ENCODE results near the gene ITSN1.
"Not testable (repeated sequence)": the region's sequence is repeated elsewhere in the genome, so short reads cannot be mapped to it uniquely, and the experiment has no call there.

The ITSN1 gene

DNA sequence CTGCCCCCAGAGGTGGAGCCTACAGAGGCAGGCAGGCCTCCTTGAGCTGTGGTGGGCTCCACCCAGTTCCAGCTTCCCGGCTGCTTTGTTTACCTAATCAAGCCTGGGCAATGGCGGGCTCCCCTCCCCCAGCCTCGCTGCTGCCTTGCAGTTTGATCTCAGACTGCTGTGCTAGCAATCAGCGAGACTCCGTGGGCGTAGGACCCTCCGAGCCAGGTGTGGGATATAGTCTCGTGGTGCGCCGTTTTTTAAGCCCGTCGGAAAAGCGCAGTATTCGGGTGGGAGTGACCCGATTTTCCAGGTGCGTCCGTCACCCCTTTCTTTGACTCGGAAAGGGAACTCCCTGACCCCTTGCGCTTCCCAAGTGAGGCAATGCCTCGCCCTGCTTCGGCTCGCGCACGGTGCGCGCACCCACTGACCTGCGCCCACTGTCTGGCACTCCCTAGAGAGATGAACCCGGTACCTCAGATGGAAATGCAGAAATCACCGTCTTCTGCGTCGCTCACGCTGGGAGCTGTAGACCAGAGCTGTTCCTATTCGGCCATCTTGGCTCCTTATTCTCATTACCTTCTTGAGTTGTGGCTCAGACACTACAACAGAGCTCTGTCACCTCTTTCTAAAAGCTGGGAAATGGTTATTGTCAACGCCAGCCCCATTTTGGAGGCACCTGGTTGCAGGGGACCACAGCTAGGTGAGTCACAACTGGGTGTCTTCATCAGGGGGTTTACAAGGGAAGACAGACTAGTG, 288.9 kb downstream of the ITSN1 start:
- H3K9me3 ChIP-seq (ENCODE audit: control insufficient read depth in 2 of 2, low read length in 2 of 2); H3K27ac ChIP-seq (ENCODE audit: low read length); H3K36me3 ChIP-seq (ENCODE audit: control insufficient read depth in 2 of 2, insufficient read depth in 2 of 2, low read length in 2 of 2); H3K27me3 ChIP-seq (ENCODE audit: control insufficient read depth in 1 of 2, insufficient read depth in 2 of 2, low read length in 2 of 2); H3K9ac ChIP-seq (ENCODE audit: low read length in 2 of 2): not testable (repeated sequence)
- peak overlapping the region; percentile 60 to 78 for H3K4me3 ChIP-seq (ENCODE audit: low read length in 2 of 2)
- H3K4me1 ChIP-seq (ENCODE audit: control insufficient read depth, insufficient read depth, low read length): peaks cover 11% of the 10 kb centered on the region

DNA sequence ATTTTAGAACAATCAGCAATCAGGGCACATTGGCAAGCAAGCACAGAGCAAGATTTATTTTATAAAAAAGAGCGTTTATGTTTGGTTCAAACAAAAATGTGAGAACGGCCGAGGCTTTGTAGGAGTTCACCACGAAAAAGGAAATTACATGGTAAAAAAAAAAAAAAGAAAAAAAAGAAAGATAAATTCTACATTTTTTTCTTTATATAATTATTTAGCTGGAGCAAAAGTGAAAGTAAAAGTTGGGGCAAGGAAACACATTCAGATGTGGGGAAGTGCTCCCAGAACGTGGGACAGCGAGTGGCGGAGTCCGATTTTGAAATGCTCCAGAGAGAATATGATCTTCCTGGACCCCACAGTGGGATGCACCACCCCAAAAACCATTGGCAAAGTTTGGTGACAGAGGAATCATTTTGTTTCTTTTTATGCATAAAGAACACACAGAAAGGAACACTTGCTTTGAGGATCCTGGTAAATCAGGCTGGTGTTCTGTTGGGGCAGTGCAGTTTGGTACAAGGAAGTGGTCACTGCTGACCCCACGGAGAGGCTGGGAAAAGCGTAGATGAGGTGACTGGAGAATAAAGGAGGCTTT, 289.6 kb downstream of the ITSN1 start:
- Histone ChIP-seq H3K27me3 (ENCODE audit: control insufficient read depth in 1 of 2, insufficient read depth in 2 of 2, low read length in 2 of 2) (no peaks in the 10 kb centered on the region), H3K36me3 (ENCODE audit: control insufficient read depth in 2 of 2, insufficient read depth in 2 of 2, low read length in 2 of 2) (no peaks in the 10 kb centered on the region), H3K9me3 (ENCODE audit: control insufficient read depth in 2 of 2, low read length in 2 of 2) (no peaks in the 10 kb centered on the region), H3K4me3 (ENCODE audit: low read length in 2 of 2) (peak overlapping the region; percentile 60 to 78), H3K9ac (ENCODE audit: low read length in 2 of 2) (peak overlapping the region; percentile 21 to 62), H3K4me1 (ENCODE audit: control insufficient read depth, insufficient read depth, low read length) (peaks cover 14% of the 10 kb centered on the region), H3K27ac (ENCODE audit: low read length) (no peak overlapping the region)

DNA sequence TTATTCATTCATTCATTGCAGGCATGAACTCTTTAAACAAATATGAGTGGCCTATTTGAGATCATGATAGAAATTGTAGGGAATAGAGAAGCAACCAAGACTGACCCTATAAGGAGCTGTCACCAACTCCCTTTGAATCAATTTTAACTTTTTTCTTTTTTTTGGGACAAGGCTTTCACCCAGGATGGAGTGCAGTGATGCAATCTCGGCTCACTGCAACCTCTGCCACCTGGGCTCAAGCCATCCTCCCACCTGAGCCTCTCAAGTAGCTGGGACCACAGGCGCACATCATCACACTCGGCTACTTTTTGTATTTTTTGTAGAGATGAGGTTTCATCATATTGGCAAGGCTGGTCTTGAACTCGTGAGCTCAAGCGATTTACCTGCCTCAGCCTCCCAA, 290.4 kb downstream of the ITSN1 start:
- H3K4me1 ChIP-seq (ENCODE audit: control insufficient read depth, insufficient read depth, low read length): peaks cover 14% of the 10 kb centered on the region
- H3K27ac ChIP-seq (ENCODE audit: low read length): no peak overlapping the region
- peak overlapping the region in 1 of 2 donors; percentile 60 for H3K4me3 ChIP-seq (ENCODE audit: low read length in 2 of 2)
- H3K36me3 ChIP-seq (ENCODE audit: control insufficient read depth in 2 of 2, insufficient read depth in 2 of 2, low read length in 2 of 2): no peaks in the 10 kb centered on the region
- H3K27me3 ChIP-seq (ENCODE audit: control insufficient read depth in 1 of 2, insufficient read depth in 2 of 2, low read length in 2 of 2): no peaks in the 10 kb centered on the region
- H3K9me3 ChIP-seq (ENCODE audit: control insufficient read depth in 2 of 2, low read length in 2 of 2): no peaks in the 10 kb centered on the region
- H3K9ac ChIP-seq (ENCODE audit: low read length in 2 of 2): no peak overlapping the region

DNA sequence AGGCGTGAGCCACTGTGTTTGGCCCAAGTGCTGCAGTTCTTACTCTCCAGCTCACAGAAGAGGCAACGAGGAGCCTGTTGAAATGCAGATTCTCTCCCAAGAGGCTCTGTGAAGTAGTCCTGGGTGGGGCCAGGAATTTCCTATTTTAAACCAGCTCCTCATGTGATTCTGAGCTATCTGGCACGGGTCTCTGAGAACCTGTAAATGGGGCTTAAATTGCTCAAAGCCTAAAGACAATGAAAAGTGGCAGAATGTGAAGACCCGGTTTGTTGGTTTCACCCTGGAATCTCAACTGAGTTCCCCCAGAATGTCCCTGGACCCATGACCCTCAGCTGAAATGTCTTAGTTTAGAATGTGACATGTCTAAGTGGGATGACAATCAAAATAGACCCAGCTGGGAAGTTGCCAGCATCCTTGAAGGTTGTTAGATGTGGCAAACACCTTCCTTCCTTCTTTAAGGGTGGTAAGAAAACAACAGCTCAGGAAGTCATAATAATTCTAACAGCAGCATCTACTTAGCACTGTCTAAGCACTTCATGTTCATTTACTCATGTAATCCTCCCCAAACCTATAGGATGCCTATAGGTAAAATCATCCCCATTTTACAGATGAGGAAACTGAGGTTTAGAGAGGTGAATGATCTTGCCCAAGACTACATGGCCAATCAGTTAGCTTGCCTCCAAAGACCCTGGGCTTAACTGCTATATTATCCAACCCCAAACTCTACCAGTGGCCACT, 294.2 kb downstream of the ITSN1 start:
- H3K4me3 ChIP-seq (ENCODE audit: low read length in 2 of 2): no peak overlapping the region
- H3K9ac ChIP-seq (ENCODE audit: low read length in 2 of 2): no peak overlapping the region
- no peaks in the 10 kb centered on the region for H3K27me3 ChIP-seq (ENCODE audit: control insufficient read depth in 1 of 2, insufficient read depth in 2 of 2, low read length in 2 of 2)
- H3K36me3 ChIP-seq (ENCODE audit: control insufficient read depth in 2 of 2, insufficient read depth in 2 of 2, low read length in 2 of 2): no peaks in the 10 kb centered on the region
- peak overlapping the region; percentile 46 for H3K27ac ChIP-seq (ENCODE audit: low read length)
- H3K4me1 ChIP-seq (ENCODE audit: control insufficient read depth, insufficient read depth, low read length): peaks cover 23% of the 10 kb centered on the region
- H3K9me3 ChIP-seq (ENCODE audit: control insufficient read depth in 2 of 2, low read length in 2 of 2): no peaks in the 10 kb centered on the region

DNA sequence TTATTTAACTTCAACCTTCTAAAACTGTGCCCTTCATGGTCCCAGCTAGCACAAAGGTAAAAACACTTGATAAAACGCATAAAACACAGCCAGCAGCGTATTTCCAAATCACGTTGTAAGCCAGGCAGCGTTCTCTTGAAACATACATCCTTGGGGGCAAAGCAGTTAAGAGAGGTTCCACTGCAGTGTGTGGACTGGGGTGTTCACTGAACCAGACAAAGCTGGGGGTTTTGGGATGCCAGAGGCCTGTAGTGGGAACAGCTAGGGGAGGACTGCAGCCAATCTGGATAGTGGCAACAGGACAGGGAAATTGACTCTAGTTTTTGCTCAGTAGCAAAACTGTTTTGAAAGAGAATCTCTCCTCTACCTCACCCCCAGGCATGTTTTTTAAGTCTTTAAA, 294.8 kb downstream of the ITSN1 start:
- Histone ChIP-seq H3K27me3 (ENCODE audit: control insufficient read depth in 1 of 2, insufficient read depth in 2 of 2, low read length in 2 of 2) (no peaks in the 10 kb centered on the region), H3K9ac (ENCODE audit: low read length in 2 of 2) (no peak overlapping the region), H3K4me1 (ENCODE audit: control insufficient read depth, insufficient read depth, low read length) (peaks cover 18% of the 10 kb centered on the region), H3K27ac (ENCODE audit: low read length) (peak overlapping the region; percentile 46), H3K36me3 (ENCODE audit: control insufficient read depth in 2 of 2, insufficient read depth in 2 of 2, low read length in 2 of 2) (no peaks in the 10 kb centered on the region), H3K4me3 (ENCODE audit: low read length in 2 of 2) (no peak overlapping the region), H3K9me3 (ENCODE audit: control insufficient read depth in 2 of 2, low read length in 2 of 2) (no peaks in the 10 kb centered on the region)

DNA sequence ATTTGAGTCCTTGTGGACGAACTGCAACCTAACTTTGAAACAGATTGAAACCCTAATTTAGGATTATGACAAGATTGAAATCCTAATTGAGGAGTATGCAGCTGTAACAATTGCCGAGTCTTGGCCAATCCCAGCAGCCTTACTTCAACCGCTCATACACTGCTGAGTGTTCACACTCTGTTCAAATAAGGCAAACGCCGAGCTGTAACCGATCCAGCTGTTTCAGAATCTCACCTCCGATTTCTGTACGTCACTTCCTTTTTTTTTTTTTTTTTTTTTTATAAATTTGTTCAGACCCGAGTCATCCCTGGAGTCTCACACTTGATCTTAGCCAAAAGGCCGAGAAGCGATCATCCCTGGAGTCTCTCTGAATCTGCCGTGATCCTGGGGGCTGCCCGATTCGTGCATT, 295.6 kb downstream of the ITSN1 start:
- H3K27me3 ChIP-seq (ENCODE audit: control insufficient read depth in 1 of 2, insufficient read depth in 2 of 2, low read length in 2 of 2): no peaks in the 10 kb centered on the region
- H3K4me1 ChIP-seq (ENCODE audit: control insufficient read depth, insufficient read depth, low read length): peaks cover 16% of the 10 kb centered on the region
- H3K27ac ChIP-seq (ENCODE audit: low read length): no peak overlapping the region
- no peaks in the 10 kb centered on the region for H3K36me3 ChIP-seq (ENCODE audit: control insufficient read depth in 2 of 2, insufficient read depth in 2 of 2, low read length in 2 of 2)
- H3K4me3 ChIP-seq (ENCODE audit: low read length in 2 of 2): no peak overlapping the region
- H3K9ac ChIP-seq (ENCODE audit: low read length in 2 of 2): no peak overlapping the region
- H3K9me3 ChIP-seq (ENCODE audit: control insufficient read depth in 2 of 2, low read length in 2 of 2): no peaks in the 10 kb centered on the region

DNA sequence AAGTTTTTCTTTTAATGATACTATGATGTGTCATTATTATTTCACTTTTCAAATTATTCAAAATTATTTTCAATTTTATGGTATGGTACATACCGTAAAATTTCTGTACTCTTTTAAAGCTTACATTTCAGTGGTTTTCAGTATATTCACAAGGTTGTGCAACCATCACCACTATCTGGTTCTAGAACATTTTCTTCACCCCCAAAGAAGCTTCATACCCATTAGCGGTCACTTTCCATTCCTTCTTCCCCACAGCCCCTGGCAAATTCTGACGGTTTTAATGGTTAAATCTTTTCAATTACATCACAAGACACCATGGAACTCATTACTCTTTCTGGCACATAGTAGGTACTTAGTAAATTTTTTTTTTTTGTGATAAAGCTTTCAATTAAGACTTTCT, 296.1 kb downstream of the ITSN1 start:
- Histone ChIP-seq H3K4me1 (ENCODE audit: control insufficient read depth, insufficient read depth, low read length) (peaks cover 16% of the 10 kb centered on the region), H3K27ac (ENCODE audit: low read length) (no peak overlapping the region), H3K9ac (ENCODE audit: low read length in 2 of 2) (no peak overlapping the region), H3K9me3 (ENCODE audit: control insufficient read depth in 2 of 2, low read length in 2 of 2) (no peaks in the 10 kb centered on the region), H3K36me3 (ENCODE audit: control insufficient read depth in 2 of 2, insufficient read depth in 2 of 2, low read length in 2 of 2) (no peaks in the 10 kb centered on the region), H3K27me3 (ENCODE audit: control insufficient read depth in 1 of 2, insufficient read depth in 2 of 2, low read length in 2 of 2) (no peaks in the 10 kb centered on the region), H3K4me3 (ENCODE audit: low read length in 2 of 2) (no peak overlapping the region)

DNA sequence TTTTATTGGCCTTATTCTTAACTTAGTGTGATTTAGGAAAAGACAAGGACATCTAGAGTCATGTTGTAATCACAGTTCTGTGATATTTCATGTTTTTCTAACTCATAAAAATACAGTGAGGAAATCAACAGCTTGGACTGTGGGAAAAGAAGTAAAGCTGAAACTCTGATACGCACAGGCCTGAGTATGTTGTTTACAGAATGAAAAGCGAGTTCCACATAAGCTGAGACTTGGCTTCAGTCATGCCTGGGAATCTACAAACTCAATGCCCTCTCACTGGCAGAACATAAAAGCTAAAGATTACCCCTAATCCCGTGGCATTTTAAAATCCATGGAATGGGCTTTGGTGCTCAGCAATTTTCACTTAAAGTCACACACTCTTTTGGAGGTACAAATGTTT, 296.9 kb downstream of the ITSN1 start:
- peak overlapping the region in 1 of 2 donors; percentile 23 for H3K9ac ChIP-seq (ENCODE audit: low read length in 2 of 2)
- no peaks in the 10 kb centered on the region for H3K36me3 ChIP-seq (ENCODE audit: control insufficient read depth in 2 of 2, insufficient read depth in 2 of 2, low read length in 2 of 2)
- H3K27me3 ChIP-seq (ENCODE audit: control insufficient read depth in 1 of 2, insufficient read depth in 2 of 2, low read length in 2 of 2): no peaks in the 10 kb centered on the region
- peak overlapping the region; percentile 6 for H3K27ac ChIP-seq (ENCODE audit: low read length)
- peaks cover 16% of the 10 kb centered on the region for H3K4me1 ChIP-seq (ENCODE audit: control insufficient read depth, insufficient read depth, low read length)
- no peak overlapping the region for H3K4me3 ChIP-seq (ENCODE audit: low read length in 2 of 2)
- no peaks in the 10 kb centered on the region for H3K9me3 ChIP-seq (ENCODE audit: control insufficient read depth in 2 of 2, low read length in 2 of 2)

DNA sequence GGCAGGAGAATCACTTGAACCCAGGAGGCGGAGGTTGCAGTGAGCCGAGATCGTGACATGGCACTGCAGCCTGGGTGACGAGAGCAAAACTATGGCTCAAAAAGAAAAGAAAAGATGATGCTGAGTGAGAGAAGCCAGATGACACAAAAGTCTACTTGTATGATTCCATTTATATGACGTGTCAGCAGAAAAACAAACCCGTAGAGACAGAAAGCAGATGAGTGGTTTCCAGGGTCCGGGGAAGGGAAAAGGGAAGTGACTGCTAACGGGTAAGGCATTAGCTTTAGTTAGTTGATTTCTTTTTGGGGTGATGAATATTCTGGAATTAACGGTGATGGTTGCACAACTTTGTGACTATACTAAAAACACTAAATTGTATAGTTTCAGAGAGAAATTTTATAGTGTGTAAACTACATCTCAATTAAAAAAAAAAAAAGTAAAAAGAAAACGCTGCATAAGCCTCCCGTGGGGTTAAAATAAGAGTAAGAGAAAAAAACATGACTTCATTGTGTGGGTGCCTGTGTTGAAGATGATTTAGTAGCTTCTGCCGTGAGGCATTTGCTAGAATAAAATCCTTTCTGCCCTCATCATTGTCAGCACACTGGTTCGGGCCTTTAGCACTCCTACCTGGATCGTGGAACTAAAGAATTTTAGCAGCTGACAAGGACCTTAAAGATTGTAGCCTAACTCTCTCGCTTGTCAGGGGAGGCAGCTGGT, 298.0 kb downstream of the ITSN1 start:
- Histone ChIP-seq H3K9ac (ENCODE audit: low read length in 2 of 2) (peak overlapping the region; percentile 47 to 55), H3K27me3 (ENCODE audit: control insufficient read depth in 1 of 2, insufficient read depth in 2 of 2, low read length in 2 of 2) (no peaks in the 10 kb centered on the region), H3K9me3 (ENCODE audit: control insufficient read depth in 2 of 2, low read length in 2 of 2) (no peaks in the 10 kb centered on the region), H3K4me1 (ENCODE audit: control insufficient read depth, insufficient read depth, low read length) (peaks cover 16% of the 10 kb centered on the region), H3K36me3 (ENCODE audit: control insufficient read depth in 2 of 2, insufficient read depth in 2 of 2, low read length in 2 of 2) (no peaks in the 10 kb centered on the region), H3K27ac (ENCODE audit: low read length) (peak overlapping the region; percentile 86), H3K4me3 (ENCODE audit: low read length in 2 of 2) (no peak overlapping the region)

DNA sequence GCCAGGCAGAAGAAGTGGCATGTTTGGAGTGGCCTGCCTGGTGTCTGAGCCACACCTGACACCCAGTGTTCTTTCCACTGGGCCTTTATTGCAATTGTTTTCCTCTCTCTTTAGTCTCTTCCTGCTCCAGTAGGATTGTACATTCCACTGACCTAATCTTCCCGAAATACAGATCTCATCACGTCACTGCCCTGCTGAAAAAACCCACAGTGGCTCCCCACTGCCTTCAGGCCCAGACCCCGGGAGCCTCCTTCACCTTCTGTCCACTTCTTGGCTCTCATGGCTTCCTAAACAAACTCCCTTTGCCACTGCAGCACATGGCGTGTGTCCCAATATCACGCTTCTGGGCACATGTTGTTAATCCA, 298.6 kb downstream of the ITSN1 start:
- no peaks in the 10 kb centered on the region for H3K36me3 ChIP-seq (ENCODE audit: control insufficient read depth in 2 of 2, insufficient read depth in 2 of 2, low read length in 2 of 2)

More for the DNA sequence above, 298.6 kb downstream of the ITSN1 start:
- peak overlapping the region; percentile 47 to 55 for H3K9ac ChIP-seq (ENCODE audit: low read length in 2 of 2)
- no peaks in the 10 kb centered on the region for H3K9me3 ChIP-seq (ENCODE audit: control insufficient read depth in 2 of 2, low read length in 2 of 2)
- H3K27me3 ChIP-seq (ENCODE audit: control insufficient read depth in 1 of 2, insufficient read depth in 2 of 2, low read length in 2 of 2): no peaks in the 10 kb centered on the region
- peaks cover 16% of the 10 kb centered on the region for H3K4me1 ChIP-seq (ENCODE audit: control insufficient read depth, insufficient read depth, low read length)
- peak overlapping the region; percentile 86 for H3K27ac ChIP-seq (ENCODE audit: low read length)
- peak overlapping the region in 1 of 2 donors; percentile 15 for H3K4me3 ChIP-seq (ENCODE audit: low read length in 2 of 2)
